Cortex of kidney (tissue), 1 donor: Measurements from ENCODE around the gene TBX4.
"Not testable (repeated sequence)": the region's sequence is repeated elsewhere in the genome, so short reads cannot be mapped to it uniquely, and the experiment has no call there.

Experiments used
- DNase-seq: peaks from one replicate; lab custom pipeline; 2025; lab: John Stamatoyannopoulos, UW

Gene TBX4

DNA sequence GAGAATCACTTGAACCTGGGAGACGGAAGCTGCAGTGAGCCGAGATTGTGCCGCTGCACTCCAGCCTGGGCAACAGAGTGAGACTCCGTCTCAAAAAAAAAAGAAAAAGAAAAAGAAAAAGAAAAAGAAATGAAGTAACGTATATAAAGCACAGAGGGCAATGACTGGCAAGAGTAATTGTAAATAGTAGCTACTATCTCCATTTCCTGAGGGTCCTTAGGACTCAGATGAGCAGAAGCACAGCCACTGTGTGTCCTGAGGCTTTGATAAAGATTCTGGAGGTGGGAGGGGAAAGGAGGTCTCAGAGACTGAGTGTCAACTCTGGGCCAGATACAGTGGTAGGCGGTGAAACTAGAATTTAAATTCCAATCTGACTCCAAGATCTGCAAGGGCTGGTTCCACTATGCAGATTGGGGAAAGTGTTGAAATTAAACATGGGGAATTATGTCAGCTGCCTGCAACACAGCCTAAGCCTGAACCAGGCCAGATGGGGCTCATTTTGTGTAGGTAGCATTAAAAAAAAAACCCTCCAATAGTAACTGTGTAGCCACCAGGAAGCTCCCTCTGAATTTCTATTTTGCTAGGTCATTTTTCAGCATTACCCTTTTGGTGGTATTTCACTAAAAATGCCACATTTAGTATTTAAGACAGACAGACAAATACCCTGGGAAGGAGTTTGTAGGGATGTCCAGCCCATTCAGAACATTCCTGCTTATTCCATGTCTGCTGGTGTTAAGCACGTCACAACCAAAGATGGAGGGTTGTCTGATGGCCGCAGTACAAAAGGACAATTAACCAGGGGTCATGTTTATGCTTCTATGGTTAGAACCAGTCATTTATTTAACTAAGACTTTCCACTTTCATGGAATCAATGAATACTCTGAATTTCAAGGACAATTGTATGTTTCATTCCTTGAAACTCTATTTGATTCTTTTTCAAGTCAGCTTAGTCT lies 46.1 kb downstream of the TBX4 start:
- no peak for DNase-seq

DNA sequence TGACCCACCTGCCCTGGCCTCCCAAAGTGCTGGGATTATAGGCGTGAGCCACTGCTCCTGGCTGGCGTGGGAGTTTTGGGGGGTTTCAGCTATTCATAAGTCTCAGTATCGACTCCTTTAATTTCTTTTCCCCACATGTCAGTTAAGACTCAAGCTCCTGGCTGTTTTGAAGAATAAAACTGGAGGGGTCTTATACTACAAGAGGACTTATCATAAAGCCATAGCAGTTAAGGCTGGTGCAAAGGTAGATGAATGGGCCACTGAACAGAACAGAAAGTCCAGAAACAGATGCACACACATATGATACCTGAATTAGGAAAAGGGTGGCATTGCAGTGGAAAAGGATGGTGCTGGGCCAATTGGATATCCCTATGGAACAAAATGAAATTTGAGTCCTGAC lies 47.4 kb downstream of the TBX4 start:
- DNase-seq = no peak

DNA sequence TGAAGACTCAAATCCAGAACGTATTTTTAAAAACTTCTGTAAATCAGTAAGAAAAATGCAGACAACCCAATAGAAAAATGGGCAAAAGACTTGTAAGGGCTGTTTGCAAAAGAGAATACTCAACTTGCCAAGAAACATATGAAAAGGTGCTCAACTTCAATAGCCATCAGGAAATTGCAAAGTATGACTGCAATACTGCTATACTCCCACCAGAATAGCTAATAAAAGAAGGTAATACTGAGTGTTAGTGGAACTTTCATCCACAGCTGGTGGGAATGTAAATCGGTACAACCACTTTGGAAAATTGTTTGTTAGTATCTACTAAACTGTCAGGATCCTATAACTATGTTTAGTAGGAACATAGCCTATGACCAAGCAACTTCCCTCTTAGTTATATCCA lies 48.1 kb downstream of the TBX4 start:
- DNase-seq = no peak

DNA sequence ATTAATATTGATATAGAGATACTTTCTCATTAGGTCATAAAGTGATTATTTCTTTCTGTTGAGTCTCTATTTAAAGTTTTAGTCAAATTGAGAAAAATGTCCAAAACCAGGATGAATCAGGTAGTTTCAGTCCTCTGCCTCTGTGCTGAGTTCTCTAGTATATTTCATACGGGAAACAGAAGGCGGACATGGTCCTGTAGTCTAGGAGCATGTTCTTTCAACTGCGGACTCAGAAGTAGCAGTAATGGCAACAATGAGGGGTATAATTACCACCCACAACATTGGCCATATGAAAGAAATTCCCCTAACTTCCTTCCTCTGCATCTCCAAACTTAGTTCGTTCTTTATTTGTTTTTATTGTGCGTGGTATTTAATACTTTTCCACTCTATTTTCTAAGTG lies 50.1 kb downstream of the TBX4 start:
- no peak for DNase-seq

DNA sequence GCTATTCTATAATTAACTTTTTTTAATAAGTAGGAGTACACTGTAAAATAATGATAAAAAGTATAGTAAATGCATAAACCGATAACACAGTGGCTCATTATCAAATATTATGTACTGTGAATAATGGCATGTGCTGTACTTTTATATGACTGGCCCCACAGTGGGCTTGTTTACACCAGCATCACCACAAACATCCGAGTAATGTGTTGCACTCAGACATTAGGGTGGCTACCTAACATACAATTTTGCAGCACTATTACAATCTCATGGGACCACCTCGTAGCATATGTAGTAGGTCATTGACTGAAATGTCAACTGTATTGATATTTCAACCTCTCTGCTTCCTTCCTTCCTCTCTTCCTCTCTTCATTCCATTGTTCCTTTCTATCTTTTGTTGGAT lies 51.7 kb downstream of the TBX4 start:
- DNase-seq = no peak

DNA sequence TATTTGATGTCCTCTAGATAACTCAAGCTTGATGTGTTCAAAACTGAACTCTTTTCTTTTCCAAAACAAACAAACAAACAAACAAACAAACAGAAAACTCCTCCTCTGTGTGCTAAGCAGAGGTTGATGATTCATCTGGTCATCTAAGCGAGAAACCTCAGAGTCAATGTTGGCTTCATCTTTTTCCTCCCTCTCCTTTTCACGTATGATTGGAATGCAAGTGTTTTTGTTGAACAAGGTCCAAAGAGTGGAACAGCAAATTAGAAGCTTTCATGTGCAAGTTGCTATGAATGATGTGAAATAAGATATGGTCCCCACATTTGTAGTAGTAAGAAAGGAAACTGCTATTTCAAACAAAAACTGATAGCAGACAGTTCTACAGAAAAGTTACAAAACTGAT lies 52.5 kb downstream of the TBX4 start:
- DNase-seq = no peak

DNA sequence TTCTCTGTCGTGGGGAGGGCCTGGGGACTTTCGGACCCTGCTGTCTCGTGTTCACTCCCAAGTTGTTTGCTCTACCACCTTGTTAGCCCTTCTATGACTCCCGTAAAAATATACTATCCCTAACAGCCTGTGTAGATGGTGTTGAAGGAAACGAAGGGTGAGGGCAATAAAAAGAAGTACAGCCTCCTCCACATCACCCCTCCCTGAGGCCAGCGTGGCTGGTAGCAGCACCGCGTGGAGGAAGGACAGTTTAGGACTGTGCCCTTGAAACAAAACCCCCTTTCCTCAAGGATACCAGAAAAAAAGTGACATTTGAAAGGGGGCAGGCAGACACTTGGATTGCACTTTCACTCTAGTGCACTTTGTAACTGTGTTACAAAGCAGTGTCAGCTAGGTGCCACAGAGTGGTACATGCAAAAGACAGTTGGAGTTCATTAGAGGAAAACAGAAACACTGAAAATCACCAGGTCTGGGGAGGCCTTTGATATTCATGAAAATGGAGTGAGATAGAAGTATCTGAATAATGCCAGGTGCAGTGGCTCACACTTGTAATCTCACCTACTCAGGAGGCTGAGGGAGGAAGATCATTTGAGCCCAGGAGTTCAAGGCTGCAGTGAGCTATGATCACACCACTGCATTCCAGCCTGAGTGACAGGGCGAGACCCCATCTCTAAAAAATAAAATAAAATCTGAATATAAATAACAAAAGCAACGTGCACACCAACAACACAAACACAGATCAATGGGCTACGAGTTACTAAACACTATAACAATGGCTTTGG lies 53.8 kb downstream of the TBX4 start:
- DNase-seq = no peak

DNA sequence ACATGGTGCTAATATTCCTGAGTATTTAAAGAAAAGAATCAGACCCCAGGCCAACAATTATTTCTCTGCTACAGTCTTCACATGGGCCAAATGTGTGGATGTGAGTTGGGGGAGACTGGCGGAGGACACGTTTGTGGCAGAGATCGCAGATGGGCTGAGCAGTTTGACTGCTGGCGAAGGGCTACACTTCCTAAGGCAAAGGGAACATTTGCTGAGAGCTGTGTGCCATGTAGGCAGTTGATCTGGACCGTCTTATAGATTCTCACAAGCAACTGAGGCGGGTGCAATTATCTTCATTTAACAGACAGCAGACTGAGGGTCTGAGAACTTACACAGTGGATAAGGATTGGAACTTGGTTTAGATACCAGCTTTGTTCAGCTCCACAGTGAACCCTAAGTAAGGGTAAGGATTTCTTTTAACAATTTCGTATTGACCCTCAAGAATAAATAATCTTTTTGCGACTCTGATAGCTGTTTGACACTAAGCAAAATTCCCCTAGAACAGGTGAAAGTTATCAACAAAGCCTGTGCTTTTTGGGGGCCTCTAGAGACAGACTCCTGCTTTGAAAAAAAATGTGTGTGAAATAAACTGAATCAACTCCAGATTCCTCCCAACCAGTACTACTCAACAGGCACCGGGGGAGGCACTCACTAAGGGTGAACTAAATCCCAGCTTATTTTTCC lies 55.3 kb downstream of the TBX4 start:
- DNase-seq = no peak

DNA sequence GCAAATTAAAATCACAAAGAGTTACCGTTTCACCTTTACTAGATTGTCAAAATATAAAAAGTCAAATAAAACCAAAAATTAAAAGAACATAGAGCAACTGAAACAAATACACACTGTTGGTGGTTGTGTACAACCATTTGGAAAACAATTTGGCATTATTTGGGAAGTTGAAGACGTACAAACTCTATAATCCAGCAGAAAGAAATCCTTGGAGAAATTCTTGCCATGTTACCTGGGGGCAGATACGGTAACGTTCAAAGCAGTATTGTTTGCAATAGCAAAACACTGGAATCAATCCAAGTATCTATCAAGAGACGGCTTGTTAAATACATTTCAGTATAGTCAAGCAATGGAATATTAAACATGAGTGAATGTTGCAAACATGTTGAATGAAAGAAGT lies 56.7 kb downstream of the TBX4 start:
- DNase-seq = no peak

DNA sequence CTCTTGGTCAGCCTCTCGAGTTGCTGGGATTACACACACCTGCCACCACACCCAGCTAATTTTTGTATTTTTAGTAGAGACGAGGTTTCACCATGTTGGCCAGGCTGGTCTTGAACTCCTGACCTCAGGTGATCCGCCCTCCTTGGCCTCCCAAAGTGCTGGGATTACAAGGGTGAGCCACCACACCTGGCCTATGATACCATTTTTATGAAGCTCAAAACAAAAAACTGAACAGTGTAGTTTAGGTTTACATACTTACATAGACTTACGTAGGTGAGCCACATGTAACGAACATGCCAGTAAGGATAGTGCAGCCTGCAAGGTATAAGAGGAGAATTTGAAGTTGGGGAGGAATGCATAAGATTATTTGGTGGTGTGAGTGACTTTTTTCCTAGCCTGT lies 57.2 kb downstream of the TBX4 start:
- not testable (repeated sequence) for DNase-seq

DNA sequence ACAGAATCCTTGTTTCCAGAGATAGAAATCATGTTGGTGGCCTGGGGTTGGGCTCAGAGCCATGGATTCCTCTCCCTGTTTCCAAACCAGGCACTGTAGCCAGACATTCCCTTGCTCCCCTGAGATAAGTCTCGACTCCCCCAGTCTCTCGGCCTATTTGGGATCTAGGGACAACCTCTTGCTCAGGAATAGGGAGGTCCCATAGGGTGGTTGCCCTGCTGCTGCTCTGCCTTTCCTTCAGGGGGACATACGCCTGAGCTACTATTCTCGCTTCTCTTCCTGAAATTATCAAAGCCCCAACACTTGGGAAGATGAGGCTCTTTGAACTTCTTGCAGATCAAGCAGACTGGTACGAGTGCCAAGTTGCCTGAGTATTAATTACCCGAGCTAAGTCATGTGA lies 58.0 kb downstream of the TBX4 start:
- DNase-seq = no peak

DNA sequence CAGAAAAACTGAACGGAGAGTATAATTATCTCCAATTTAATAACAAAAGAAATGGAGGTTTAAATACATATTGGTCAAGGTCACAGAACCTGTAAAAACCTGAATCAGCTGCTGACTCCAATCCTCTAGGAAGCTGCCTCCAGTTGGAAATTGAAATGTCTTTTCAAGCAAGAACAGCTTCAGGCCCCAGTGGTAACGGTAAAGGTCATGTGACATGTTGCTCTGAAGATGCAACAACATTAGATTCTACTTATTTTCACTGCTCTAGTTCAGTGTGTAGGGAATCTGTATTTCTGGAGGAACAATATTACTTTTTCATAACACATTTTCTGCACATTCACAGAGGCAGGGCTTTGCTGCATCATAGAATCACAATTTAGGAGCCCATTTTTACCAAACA lies 58.8 kb downstream of the TBX4 start:
- DNase-seq = no peak

DNA sequence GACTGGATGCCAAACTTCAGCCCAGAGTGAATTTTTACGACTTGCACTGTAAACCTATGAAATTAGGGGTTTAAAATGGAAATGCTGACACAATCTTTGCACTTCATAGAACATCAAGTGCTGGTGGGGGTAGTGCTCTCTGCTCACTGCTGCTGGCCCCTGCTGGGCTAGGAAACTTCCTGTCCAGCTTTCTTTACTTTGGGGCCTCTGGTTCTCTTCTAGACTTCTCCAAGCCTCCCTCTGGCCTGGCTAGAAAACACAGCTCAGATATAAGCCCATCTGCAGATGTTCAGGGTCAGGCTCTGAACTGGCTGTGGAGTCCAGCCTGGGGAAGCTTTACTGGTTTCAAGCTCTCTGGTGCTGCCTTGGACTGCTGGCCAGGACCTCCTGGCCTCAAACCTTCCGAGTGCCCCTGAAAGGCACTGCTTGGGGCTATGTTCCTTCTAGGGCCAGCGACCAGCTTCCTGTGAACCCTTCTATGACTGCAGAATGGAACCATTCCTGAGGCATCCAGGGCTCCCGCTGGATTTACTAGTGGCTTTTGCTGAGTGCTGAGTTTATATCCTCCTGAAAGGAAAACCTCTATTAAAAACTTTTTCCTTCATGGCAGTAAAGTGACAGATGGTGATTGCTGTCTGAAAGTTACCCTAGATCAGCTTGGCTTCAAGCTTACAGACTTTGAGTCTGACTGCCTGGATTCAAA lies 59.4 kb downstream of the TBX4 start:
- no peak for DNase-seq

DNA sequence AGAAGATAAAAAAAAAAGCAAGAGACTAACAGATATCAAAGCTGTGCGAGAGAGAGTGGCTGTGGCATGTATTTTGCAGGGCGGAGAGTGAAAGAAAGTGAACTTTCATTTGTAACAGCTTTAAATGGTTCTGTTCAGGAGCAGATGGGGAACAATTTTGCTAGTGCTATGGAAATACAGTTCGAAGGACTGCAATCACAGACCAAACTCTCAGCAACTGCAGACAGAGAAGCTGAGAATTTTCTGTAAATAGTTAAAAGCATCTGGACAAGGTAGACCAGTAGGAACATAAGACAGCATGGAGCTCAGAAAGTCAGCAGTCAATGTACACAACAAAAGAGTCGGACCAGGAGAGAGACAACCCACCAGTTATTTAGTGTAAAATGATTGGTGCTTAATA lies 62.3 kb downstream of the TBX4 start:
- no peak for DNase-seq

DNA sequence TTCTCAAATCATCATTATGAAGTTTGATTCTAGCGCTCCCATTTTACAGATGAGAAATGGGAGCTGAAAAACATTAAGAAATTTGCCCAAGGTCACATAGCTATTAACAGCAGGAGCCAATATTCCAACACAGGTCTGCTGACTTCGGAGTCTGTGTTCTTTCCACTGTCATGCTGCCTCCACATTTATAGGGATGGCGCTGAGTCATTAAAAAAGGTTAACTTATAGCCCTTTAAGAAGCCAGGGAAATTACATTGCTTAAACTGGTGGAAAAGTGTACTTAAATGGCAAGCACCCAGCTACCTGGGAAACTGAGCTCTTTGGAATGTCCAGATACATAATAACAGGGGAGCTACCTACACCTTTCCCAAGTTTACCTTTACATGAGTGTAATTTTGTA lies 65.0 kb downstream of the TBX4 start:
- no peak for DNase-seq

DNA sequence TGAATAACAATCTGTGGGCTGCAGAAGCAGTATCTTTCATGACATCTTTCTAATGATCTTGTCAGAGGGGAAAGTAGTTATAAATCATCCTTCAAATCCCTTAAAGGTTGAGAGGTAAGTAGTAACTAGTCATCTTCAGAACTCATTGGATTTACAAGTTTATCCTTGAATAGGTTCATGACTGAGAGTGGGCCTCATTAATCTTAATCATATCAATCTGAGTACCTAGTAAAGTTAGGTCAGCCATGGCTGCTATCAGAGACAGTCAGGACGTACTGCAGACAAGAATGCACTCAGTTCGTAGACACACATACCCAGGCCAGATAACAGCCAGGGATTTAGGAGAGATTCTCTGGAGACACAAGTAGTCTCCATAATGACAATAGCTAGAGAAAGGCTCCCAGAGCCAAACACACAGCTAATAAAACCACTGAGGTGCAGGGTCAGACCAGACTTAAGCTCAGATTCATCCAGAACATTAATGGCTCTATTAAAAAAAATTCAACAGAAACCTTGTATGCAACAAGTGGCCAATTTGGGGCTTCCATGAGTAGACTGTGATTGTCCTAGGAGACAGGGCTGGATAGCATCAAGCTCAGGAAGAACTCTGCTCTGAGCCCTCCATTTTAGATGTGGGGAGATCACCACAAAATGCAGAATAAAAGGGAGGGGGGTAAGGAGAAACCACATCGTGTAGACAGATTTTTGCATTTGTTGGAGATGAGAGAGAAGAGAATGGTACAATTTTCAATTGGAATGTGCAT lies 65.8 kb downstream of the TBX4 start:
- no peak for DNase-seq

DNA sequence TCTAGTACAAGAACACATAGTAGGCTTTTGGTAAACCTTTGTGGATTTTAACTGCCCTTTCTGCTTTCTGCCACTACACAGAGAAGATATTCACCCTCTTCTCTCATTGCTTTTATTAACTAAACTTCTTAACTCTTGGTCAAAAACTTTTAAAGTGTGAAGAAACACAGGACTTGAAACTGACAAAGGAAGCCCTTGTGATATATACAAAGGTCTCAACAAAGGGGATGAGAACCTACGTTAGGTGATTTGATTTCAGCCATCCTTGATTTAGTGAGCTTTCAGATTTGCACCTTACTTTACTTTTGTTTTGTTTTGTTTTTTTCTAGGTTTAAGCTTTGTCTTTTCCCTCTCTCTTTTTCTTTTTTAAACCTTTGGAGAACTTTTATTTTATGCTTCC lies 66.9 kb downstream of the TBX4 start:
- DNase-seq = no peak

DNA sequence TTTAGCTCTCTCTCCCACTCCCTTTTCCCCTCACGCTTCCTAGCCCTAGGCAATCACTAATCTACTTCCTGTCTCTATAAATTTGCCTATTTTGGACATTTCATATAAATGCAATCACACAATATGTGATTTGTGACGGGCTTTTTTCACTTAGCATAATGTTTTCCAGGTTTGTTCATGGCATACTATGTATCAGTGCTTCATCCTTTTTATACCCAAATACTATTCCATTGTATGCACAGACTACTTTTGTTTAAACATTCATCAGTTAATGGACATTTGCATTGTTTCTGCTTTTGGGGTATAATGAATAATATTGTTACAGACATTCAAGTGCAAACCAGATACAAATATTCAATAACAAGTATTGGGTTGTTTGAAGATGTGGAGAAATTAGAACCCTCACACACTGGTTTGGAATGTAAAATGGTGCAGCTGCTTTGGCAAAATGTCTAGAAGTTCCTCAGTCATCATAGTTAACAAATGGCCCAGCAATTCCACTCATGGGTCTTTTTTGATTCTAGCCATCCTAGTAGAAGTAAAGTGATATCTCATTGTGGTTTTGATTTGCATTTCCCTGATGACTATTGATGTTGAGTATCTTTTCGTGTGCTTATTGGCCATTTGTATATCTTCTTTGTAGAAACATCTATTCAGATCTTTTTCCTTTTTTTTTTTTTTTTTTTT lies 67.7 kb downstream of the TBX4 start:
- DNase-seq = no peak

DNA sequence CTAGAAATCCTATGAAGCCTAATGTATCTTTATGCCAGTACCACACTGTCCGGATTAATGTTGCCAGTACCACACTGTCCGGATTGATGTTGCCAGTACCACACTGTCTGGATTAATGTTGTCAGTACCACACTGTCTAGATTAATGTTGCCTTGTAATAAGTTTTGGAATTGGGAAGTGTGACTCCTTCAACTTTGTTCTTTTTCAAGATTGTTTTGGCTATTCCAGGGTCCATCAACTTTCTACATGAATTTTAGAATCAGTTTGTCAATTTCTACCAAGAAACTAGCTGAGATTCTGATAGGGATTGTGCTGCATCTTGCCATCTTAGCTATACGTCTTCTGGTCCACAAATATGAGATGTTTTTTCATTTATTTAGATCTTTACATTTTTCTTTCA lies 68.7 kb downstream of the TBX4 start:
- no peak for DNase-seq

DNA sequence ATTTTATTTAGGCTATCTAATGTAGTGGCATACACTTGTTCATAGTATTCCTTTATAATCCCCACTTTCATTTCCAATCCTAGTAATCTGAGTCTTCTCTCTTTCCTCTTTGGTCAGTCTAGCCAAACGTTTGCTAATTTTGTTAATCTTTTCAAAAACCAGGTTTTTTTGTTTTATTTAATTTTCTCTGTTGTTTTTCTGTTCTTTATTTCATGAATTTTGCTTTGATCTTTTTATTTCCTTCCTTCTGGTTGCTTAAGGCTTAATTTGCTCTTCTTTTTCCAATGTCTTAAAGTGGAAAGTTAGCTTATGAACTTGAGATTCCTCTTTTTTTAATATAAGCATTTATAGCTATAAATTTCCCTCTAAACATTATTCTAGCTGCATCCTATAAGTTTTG lies 69.9 kb downstream of the TBX4 start:
- no peak for DNase-seq

DNA sequence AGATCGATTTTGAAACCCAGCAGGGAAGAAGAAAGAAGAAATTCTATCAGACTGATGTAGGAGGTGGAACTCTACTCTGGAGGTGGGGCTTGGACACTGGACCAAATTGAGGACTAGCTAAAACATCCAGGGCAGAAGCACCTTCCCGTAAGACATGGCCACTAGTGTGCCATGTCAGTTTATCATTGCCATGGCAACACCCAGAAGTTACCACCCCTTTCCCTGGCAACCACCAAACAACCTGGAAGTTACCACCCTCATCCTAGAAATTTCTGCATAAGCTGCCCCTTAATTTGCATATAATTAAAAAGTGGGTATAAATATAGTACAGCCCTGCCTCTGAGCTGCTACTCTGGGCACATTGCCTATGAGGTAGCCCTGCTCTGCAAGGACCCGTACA lies 72.1 kb downstream of the TBX4 start:
- DNase-seq = no peak
